GM18858 (cell line): ENCODE results near the gene TRAK1.
"Not testable (repeated sequence)": the region's sequence is repeated elsewhere in the genome, so short reads cannot be mapped to it uniquely, and the experiment has no call there.

Experiments
- ATAC-seq: cut with Tn5 transposase; IDR thresholded peaks from one replicate; pipeline ENCODE4 v1.9.1; 2021; ENCODE audit not compliant: unreplicated experiment

The TRAK1 gene, protein sequence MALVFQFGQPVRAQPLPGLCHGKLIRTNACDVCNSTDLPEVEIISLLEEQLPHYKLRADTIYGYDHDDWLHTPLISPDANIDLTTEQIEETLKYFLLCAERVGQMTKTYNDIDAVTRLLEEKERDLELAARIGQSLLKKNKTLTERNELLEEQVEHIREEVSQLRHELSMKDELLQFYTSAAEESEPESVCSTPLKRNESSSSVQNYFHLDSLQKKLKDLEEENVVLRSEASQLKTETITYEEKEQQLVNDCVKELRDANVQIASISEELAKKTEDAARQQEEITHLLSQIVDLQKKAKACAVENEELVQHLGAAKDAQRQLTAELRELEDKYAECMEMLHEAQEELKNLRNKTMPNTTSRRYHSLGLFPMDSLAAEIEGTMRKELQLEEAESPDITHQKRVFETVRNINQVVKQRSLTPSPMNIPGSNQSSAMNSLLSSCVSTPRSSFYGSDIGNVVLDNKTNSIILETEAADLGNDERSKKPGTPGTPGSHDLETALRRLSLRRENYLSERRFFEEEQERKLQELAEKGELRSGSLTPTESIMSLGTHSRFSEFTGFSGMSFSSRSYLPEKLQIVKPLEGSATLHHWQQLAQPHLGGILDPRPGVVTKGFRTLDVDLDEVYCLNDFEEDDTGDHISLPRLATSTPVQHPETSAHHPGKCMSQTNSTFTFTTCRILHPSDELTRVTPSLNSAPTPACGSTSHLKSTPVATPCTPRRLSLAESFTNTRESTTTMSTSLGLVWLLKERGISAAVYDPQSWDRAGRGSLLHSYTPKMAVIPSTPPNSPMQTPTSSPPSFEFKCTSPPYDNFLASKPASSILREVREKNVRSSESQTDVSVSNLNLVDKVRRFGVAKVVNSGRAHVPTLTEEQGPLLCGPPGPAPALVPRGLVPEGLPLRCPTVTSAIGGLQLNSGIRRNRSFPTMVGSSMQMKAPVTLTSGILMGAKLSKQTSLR

DNA sequence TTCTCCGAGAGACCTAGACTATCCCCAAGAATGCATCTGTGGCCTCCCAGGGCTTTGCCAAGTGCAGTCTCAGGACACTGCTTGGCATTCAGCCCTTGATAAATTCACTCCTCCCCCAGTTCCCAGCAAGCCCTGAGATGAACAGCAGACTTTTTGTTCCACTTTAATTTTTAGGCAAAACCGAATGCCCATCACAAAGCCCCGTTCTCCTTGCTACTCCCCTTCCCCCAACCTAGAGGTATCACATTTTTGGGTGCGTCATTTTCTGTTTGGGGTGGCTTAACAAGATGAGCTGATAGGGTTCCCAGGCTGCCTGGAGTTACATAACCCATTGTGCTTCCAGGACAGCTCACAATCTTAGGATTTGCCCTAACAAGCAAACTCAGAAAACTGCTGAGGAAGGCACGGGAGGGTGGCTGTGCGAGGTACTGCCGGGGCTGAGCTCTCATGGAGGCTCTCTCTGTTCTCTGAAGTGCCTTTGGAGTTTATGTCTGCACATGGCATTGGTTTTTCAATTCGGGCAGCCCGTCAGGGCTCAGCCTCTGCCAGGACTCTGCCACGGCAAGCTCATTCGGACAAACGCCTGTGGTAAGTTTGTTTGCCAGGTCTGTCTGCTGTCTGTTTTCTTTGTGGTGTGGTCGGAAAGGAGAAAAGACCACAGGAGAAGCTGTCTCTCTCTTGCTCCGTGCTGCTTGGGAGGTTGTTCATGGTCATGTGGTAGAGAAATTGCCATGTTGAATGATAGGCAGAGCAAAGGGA, at the start of gene TRAK1:
TSS of gene TRAK1 (plus strand) at position 385 of the 759 bp plus-strand sequence. CDS start at position 498, 113 bp downstream.
- ATAC-seq: no peak

DNA sequence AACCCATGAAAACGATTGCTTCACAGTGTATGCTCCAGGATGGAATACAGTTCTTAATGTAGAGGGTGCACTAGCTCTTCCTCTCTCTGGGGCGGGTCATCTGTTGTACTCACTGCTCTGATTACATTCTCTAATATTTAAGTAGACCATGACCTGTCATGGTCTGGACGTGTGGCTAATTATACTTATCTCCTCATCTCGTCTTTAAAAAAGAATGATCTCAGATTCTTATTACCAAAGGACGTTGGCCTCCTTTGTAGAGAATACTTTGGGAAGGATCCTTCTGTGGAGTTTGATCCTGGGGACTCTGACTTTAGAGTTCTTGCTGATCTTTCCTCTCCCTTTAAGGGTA, 48.4 kb upstream of the TRAK1 start:
- ATAC-seq: no peak

DNA sequence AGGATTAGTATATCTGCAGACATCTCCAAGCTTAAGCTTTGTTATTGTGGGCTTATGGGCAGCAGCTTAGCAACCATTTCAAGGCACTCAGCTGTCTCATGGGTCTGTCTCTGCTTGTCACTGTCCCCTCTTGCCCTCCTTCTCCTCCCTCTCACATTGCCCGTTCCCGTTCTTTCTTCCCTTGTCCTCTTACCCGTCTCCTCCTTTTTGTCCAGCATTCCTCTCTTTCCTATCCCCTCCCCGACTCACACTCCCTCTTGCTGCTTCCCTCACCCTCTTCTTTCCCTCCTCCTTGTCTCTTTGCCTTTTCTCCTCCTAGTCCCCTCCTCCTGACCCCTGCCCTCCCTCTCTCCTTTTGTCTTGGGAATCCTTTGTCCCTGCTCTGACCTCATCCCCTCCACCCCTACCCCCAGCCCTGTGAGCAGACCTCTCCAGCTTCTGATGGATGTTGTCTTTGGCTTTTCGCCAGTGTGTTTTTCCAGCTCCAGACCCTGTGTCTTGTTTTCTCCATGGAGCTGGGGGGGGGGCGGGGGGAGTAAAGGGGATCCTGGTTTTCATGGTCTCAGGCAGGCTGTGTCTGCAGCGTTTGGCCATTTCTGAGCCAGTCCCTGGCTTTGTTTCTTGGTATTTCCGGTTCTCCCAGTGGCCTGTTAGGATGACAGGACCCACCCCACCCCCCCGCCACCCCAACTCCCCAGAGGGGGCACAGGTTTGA, 47.9 kb upstream of the TRAK1 start:
- no peak for ATAC-seq

DNA sequence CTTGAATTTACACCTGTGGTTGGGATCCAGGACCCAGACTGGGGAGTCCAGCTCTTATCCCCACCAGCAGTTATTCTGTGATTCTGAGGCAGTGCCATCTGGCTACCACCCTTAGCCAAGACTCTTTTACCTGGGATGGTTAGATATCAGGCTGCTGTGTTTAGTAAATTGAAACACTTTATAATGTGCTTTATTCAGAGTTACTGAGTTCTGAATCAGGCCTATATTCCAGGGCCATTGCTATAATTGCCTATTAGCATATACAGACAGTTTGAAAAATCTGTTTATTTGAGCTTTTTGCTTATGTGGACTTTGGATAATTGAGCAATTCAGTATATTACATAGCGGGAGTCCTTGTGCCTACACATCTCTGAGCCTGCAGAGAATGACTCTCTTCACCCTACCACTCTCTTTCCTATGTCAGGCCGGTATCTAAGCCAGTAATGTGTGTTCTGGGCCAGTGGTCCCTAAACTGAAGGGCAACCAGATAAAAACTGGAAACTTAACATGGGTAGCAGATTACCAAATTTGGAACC, 45.4 kb upstream of the TRAK1 start:
- no peak for ATAC-seq

DNA sequence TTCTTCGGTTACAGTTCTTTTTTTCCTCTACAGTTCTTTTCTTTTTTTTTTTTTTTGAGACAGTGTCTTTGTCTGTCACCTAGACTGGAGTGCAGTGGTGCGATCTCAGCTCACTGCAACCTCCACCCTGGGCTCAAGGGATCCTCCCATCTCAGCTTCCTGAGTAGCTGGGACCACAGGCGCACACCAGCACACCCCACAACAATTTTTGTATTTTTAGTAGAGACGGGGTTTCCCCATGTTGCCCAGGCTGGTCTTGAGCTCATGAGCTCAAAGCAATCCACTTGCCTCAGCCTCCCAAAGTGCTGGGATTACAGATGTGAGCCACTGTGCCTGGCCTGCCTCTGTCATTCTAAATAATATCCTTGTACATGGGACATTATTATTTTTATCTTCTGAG, 42.6 kb upstream of the TRAK1 start:
- not testable (repeated sequence) for ATAC-seq

DNA sequence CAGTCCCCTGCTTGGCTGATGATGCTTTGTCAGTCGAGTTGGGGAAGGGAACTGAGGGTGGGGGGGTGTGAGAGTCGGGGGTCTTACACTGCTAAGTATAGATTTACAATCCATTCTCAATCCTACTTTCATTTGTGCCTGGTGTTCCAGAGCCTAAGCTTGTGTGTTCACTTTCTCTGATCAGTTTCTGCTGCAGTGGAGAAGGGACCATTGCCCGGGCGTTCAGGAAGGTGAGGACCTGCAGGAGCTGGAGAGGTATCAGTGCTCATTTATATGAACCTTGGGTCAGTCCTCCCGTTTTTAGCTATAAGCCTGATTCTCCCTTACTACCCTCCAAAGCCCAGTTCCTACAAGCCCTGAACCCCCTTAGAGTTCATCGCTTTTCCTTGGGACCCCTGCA, 41.0 kb upstream of the TRAK1 start:
- no peak for ATAC-seq

DNA sequence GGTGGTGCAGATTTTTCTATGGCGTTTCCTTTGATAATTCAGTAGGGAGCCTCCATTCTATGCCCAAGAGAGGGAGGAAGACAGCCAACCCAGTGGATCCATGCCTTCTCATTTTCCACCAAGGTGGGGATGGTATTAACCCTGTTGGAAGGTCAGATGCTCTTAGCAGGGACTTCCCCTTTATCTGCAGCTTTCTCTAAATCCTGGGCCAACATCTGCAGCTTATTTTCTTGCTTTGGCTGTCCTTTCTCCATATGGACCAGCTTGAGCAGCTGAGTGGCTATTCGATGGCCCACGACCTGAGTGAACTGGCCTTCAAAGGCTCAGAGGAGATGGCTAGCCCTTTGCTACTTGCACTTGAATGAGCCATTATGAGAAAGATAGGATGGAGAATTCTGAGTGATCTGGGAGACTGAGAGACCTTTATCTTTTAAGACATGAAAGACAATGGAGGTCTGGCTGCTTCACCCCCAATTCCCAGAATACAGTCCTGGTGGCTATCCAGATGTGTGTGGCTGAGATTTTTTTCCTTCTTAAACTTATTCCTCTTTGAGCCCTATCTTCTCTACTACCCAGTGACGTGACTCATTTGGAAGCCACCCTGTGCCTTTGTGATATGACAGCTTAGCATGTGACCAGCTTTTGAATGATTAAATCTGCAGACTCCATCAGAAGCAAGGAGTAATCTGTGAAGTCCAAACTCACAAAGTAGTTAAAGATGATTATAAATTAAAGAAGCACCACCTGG, 39.6 kb upstream of the TRAK1 start:
- ATAC-seq: peak; percentile 27

DNA sequence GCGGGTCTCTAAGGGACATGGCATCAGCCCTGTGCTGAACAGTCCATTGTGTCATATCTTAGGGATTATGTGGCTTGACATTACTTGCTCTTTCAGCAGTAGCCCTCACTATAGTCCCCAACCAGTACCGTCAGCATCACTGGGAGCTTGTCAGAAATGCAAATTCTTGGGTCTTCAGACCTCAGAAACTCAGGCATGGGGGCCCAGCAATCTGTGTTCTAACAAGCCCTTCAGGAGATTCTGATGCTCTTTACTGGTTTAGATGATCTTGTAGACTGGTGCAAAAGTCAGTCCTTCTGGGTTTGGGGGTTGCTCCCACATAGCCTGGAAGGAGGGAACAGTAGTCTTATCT, 39.0 kb upstream of the TRAK1 start:
- ATAC-seq: peak; percentile 42

DNA sequence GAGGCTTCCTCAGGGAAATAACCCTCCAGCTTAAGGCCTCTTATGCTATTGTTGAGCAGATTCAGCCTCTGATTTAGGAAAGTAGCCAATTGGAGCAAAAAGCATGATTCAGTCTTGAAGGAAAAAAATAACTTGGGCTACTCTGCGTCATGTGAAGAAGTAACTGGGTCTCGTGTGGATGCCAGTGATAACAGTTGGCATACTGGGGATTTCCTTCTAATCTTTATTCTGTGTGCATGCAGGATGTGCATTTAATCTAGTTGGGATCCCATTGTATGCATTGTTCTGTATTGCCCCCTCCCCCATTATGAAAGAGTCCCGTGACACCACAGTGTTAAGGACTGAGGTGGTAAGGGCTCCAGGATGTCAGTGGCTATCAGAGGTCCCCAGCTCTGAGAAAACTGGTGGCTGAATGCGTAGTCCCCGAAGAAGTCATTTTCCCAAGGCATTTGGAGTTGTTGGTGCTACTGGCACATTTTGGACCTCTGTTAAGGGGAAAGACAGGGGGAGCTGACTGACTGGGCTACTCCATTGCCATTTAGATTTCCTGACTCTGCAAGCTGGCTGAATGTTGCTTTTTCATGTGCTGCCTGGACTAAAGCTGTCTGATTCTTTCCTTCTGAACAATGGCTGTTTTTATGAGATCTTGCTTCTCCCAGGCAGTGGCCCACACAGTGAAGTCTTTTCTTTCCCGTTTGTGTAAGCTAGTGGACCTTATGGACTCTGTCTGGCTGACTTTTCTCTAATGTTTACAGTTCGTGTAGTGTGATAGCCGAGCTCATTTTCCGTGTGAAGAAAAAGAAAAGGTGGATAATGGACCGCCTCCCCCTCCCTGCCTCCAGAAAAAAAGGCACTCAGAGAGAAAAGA, 38.4 kb upstream of the TRAK1 start:
- no peak for ATAC-seq

DNA sequence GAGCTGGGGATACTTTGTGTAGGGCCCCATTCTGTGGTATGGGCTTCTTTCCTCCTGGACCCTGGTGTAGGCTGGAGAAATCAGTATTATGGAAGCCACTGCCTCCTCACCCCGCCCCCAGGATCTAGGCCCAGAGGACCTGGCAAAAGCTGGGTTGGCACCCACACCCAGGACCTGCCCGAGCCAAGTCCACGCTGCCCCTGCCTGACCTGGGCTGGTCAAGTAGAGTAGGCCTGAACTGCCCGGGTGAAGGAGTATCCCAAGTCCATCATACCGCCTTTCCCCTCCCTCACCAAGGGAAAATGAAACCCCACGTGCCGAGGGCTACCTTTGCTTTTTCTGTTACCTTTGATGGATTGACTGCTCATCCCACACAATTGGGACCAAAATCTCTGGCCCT, 37.7 kb upstream of the TRAK1 start:
- no peak for ATAC-seq

DNA sequence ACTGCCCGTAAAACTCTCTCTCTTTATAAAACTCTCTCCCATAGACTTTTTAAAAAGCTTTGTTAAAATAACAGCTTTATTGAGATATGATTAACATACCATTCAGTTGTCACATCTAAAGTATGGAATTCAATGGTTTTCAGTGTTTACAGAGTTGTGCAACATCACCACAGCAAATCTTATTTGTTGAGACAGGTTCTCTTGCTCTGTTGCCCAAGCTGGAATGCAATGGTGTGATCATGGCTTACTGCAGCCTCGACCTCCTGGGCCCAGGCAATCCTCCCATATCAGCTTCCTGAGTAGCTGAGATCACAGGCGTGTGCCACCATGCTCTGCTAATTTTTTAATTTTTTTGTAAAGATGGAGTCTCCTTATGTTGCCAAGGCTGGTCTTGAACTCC, 35.9 kb upstream of the TRAK1 start:
- ATAC-seq: no peak

DNA sequence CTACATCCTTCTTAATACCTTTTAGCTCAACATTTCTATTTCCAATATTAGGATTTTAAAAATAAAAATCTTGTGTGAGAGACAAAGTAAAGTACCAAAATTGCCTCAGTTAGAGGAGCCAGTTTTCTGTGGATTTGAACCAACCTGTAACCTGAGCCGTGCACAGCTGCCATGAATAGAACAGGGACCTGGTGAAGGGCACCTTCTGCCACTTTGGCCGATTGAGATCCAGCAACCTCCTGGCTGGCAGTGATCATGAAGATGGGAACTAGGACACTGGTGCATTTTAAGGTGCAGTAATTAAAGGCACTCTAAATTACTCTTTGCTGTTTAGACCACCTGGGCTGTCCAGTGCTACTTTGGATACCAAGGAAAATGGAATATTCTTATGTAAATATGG, 34.3 kb upstream of the TRAK1 start:
- ATAC-seq: no peak

DNA sequence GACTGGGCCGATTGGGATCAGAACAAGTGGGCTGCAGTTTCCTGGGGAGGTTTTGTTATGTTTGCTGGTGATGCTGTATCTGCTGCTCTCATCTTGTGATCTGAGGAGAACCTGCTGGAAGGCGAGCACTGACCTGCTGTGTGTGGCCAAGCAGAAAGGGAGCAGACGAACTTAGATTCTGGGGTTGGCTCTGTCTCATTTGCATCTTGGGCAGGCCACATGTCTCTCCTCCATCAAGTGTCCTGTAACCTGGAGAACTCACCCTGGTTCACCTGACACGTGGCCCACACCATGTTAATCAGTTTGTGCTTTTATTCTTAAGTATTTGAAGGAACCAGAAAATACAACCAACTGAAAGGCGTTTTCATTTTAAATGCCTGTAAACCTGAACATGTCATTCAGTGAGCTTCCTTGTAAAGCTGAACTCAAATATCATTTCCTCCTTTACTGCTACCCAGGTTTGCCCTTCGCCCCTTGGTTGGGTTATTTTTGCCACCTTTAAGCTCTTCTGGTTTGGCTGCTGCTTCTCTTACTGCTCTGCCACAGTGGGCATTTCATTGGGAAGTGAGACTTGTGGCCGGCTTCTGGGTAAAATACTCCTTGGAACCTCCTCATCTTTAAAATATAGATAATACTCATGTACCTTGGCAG, 33.5 kb upstream of the TRAK1 start:
- ATAC-seq: peak; percentile 63

DNA sequence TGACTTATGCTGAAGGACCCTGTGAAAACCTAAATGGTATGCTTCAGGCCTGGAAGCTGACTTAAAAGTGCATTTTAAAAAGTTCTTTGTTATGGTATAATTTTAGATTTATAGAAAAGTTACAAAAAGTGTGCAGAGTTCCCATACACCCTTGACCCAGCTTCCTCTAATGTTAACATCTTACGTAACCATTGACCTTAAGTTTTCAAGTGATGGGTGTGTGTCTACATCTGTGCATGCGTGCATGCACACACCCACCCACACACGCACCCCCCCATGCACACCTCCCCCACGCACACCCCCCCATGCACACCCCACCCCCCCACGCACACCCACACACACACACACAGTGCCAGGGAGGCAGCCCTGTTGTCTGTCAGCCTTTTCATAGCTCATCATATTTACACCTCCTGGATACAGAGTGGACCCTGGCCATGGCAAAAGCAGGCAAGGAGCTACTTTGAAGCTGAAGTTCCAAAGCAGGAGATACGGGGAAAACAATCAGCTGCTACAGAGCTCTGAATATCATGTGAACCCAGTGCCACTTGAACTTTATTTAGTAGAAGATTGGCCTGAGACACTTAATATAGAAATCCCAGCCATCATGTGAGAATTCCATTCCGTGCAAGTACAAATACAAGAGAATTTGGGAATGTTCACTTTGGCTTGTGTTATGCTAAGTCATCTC, 30.0 kb upstream of the TRAK1 start:
- no peak for ATAC-seq

DNA sequence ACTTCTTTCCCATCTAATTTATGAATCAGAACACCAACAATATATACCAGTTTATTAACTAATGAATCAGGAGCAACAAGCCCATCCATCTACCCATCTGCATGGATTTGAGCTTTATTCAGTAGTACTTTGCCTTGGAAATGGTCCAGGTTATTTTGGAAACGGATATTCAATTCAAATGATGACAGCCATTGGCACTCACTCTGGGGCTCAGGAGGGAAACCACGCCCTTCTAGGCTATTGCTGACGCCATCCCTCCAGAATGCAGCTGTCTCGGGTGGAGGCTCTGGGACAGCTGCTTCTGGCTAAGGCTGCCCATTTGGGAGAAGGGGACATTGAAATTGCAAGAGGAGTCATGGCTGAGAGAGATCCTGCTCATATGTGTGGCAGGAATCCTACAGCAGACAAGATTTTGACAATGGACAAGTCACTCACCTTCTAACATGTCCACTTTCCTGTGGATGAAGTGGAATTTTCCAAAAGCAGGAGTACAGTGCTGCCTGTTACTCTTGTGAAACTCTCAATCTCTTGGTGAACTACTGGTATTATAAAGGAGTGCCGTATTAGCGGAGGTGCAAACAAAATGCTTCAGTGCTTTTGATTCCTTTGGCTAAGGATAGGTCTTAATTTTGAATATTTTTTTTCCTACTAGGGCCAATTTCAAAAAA, 29.3 kb upstream of the TRAK1 start:
- ATAC-seq: no peak

DNA sequence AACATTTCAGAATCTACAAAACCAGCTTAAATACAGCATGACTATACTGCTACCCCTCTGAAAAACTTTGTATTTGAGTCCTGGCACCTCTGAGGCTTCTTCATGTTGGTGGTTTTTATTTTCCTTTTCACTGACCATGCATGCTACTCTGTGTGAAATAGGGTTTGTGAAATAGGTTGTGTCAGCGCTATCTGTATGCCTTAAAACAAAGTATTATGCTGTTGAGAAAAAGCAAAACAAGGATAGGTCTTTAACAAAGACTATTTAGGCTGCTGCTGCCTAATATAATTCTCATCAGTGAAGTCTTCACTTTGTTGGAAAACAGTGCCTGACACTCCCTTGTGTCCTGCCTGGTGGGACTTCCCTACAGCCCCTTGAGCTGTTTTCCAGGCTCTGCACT, 28.7 kb upstream of the TRAK1 start:
- ATAC-seq: no peak

DNA sequence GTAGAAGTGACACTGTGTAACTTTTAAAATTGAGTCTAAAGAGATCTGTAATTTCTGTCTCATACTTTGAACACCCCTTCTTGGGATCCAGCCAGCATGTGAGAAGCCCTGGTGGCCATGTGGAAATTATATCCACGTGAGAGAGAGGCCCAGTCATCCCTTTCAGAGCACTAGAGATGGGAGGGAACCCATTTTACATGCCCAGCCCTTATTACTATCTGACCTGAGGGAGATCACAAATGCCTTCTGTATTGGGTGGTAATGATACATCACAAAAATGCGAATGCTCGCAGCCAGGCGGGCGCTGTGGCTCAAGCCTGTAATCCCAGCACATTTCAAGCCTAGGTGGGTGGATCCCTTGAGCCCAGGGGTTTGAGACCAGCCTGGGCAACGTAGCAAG, 27.3 kb upstream of the TRAK1 start:
- ATAC-seq: no peak
